ENCODE data around the gene SF3B2.

- no peak for TF ChIP-seq YY1 (IDR thresholded peaks at IDR 0.05; ENCODE audit: insufficient read depth, insufficient read length)
- no peak for TF ChIP-seq ZNF274 (IDR thresholded peaks at IDR 0.05; ENCODE audit: low read depth, low read length)
- no peak for TF ChIP-seq SUZ12 (IDR thresholded peaks at IDR 0.05; ENCODE audit: extremely low read depth, insufficient read depth, insufficient read length)
Measured at GRCh38 chr11:66006891-66007176, 45.3 kb upstream of the SF3B2 start.

Measured in NT2/D1 (cell line).